ENCODE results near the gene SMIM20. TPM values are rescaled to one million over a fixed set of nuclear protein-coding genes. Genes with fewer than 3 reads are reported as not detected.

SMIM20 gene
- total and polyA plus RNA-seq, 9 of the 15 experiments (the other 6 are each of a cell fraction or from before 2014, with no cell fraction given) = 25.1 to 51.0 (median 38.9) TPM

GRCh38 chr4:25939330-25939729, 25.3 kb downstream of the SMIM20 start:
- Histone ChIP-seq H3K36me3 (ENCODE audit: control insufficient read depth, insufficient read depth, low read length) (no peaks in the 10 kb centered on the region), H3K27ac (ENCODE audit: extremely low read depth, low read depth, low read length) (no peak overlapping the region), H3K4me3 (no peak overlapping the region), H4K20me1 (replicated peaks; ENCODE audit: control insufficient read depth, insufficient read depth, low read length) (no peaks in the 10 kb centered on the region), H3K79me2 (ENCODE audit: control insufficient read depth, insufficient read depth, low read length) (no peaks in the 10 kb centered on the region), H3K27me3 (ENCODE audit: control insufficient read depth in 2 of 2, insufficient read depth in 2 of 2, low read length in 2 of 2) (peaks cover 9 to 26% of the 10 kb centered on the region in 2 experiments), H2AFZ (ENCODE audit: low read depth, low read length) (no peak overlapping the region), H3K9me1 (ENCODE audit: control insufficient read depth, insufficient read depth, low read length) (no peaks in the 10 kb centered on the region), H3K4me2 (ENCODE audit: insufficient read depth, low read length) (no peak overlapping the region), H3K9me3 (replicated peaks; ENCODE audit: control insufficient read depth, insufficient read depth, low read depth, low read length) (no peaks in the 10 kb centered on the region), H3K4me1 (replicated peaks in 1 of 2; ENCODE audit: control insufficient read depth in 2 of 2, insufficient read depth in 2 of 2, low read length in 2 of 2) (no peaks in the 10 kb centered on the region), H3K9ac (ENCODE audit: insufficient read depth in 1 of 2, low read depth in 2 of 2, low read length in 2 of 2) (no peak overlapping the region)
- peak; percentile 49; the same call in 1 of the 3 replicates for ATAC-seq
- CTCF ChIA-PET (ENCODE audit: low intra/inter-chr PET ratio) = no interaction called here
- in situ Hi-C loops (cut with MboI) (no loop called here), intact Hi-C loops (cut with micrococcal nuclease) (no loop called here)
- no TSS peak for BruUV-seq (replicated peaks)
- WGBS (ENCODE audit: insufficient coverage, low coverage, missing lambda C conversion rate) = 7% methylated on average over 4 of the region's 4 CpGs
- DNase-seq (ENCODE audit: extremely low read depth in 1 of 4, low spot score in 3 of 4) = no peak
- POLR2A ChIA-PET = interaction anchor here (1.0 to 1.1 kb wide), 2 partner anchors 10 to 15 kb away, joined by 3 to 4 read pairs; no protein-coding TSS in a partner anchor
- no peak for FAIRE-seq
- no peak for TF ChIP-seq MTA1 (IDR thresholded peaks at IDR 0.05; ENCODE audit: borderline replicate concordance)
- TF ChIP-seq ZNF398 (CRISPR knock-in tag; IDR thresholded peaks at IDR 0.05) = no peak
- no peak for TF ChIP-seq E2F3 (CRISPR knock-in tag; IDR thresholded peaks at IDR 0.05)
- no peak for TF ChIP-seq CEBPG (CRISPR knock-in tag; IDR thresholded peaks at IDR 0.05)
- TF ChIP-seq CEBPG (tag; conservative IDR thresholded peaks at IDR 0.05 in 1 of 2, IDR thresholded peaks at IDR 0.05 in 1 of 2) = no peak
- TF ChIP-seq BDP1 (IDR thresholded peaks at IDR 0.05; ENCODE audit: insufficient read depth, insufficient read length) = no peak
- TF ChIP-seq EGR1 (conservative IDR thresholded peaks at IDR 0.05) = no peak
- TF ChIP-seq HEY1 (CRISPR knock-in tag; IDR thresholded peaks at IDR 0.05; ENCODE audit: borderline replicate concordance) = no peak
- no peak for TF ChIP-seq TSHZ1 (CRISPR knock-in tag; IDR thresholded peaks at IDR 0.05)
- no peak for TF ChIP-seq XRCC5 (IDR thresholded peaks at IDR 0.05; ENCODE audit: low read depth, low read length)
- TF ChIP-seq ZBTB26 (CRISPR knock-in tag; IDR thresholded peaks at IDR 0.05) = no peak
- no peak for TF ChIP-seq HNRNPL (IDR thresholded peaks at IDR 0.05; ENCODE audit: low read depth, low read length)
- no peak for TF ChIP-seq ELF1 (tag; IDR thresholded peaks at IDR 0.05)
